ENCODE results near the gene RING1. TPM values are rescaled to one million over a fixed set of nuclear protein-coding genes. Genes with fewer than 3 reads are reported as not detected.

The RING1 gene
- total RNA-seq, 4 donors from 2014 or later: 1.8 to 66.9 (median 30.1) TPM

DNA sequence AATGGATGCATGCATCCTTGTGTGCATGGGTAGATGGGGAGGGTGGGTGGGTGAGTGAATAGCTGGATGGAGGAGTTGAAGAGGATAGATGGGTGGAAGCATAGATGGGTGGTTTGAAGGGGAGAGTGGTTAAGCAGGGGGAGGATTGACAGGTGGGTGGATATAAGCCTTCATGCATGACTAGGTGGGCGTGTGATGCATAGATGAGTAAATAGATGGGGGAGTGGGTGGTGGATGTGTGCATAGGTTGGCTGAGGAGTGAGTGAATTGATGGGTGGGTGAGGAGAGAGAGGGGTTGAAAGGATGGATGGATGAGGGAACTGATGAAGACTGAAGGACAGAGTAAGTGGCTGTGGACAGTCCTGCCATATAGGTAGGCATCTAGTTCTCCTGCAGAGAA is 20.5 kb upstream of the RING1 start:
- no peak for TF ChIP-seq POLR2A (IDR thresholded peaks at IDR 0.05)
- TF ChIP-seq, protein P1, sequence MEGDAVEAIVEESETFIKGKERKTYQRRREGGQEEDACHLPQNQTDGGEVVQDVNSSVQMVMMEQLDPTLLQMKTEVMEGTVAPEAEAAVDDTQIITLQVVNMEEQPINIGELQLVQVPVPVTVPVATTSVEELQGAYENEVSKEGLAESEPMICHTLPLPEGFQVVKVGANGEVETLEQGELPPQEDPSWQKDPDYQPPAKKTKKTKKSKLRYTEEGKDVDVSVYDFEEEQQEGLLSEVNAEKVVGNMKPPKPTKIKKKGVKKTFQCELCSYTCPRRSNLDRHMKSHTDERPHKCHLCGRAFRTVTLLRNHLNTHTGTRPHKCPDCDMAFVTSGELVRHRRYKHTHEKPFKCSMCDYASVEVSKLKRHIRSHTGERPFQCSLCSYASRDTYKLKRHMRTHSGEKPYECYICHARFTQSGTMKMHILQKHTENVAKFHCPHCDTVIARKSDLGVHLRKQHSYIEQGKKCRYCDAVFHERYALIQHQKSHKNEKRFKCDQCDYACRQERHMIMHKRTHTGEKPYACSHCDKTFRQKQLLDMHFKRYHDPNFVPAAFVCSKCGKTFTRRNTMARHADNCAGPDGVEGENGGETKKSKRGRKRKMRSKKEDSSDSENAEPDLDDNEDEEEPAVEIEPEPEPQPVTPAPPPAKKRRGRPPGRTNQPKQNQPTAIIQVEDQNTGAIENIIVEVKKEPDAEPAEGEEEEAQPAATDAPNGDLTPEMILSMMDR (IDR thresholded peaks at IDR 0.05): no peak
- no peak for DNase-seq
- H3K4me1 ChIP-seq: peaks cover 0 to 9% of the 10 kb centered on the region in 2 donors
- H3K4me3 ChIP-seq: no peak overlapping the region
- intact Hi-C loops (cut with DNase I; ENCODE audit: low total_unique reads): no loop called here
- no peaks in the 10 kb centered on the region for H3K36me3 ChIP-seq
- H3K27me3 ChIP-seq: peaks cover 0 to 8% of the 10 kb centered on the region in 2 donors
- H3K9me3 ChIP-seq: no peaks in the 10 kb centered on the region
- no peak overlapping the region for H3K27ac ChIP-seq

DNA sequence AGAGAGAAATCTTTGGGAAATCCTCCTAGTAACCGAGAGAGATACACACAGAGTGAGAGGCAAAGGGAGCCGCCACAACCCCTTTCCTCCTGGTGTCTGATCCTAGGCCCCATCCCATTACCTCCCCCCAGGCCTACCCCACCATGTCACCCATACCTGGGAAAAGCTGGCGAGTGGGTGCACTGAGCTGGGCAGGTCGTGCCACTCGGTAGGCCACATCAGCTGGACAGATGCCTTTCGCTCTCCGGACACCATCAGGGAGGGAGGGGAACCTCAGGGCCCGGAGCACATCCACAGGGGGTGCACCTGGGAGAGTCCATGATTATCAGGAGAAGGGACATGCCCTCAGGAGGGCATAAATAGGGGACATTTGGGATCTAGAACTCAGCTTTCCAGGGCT is 19.1 kb upstream of the RING1 start:
- intact Hi-C loops (cut with DNase I; ENCODE audit: low total_unique reads): no loop called here
- Histone ChIP-seq H3K9me3 (no peaks in the 10 kb centered on the region), H3K4me3 (no peak overlapping the region), H3K27me3 (peaks cover 0 to 8% of the 10 kb centered on the region in 2 donors), H3K27ac (no peak overlapping the region), H3K4me1 (peaks cover 0 to 11% of the 10 kb centered on the region in 2 donors), H3K36me3 (no peaks in the 10 kb centered on the region)
- no peak for DNase-seq
- no peak for TF ChIP-seq POLR2A (IDR thresholded peaks at IDR 0.05)
- TF ChIP-seq, protein P1 (IDR thresholded peaks at IDR 0.05): no peak

DNA sequence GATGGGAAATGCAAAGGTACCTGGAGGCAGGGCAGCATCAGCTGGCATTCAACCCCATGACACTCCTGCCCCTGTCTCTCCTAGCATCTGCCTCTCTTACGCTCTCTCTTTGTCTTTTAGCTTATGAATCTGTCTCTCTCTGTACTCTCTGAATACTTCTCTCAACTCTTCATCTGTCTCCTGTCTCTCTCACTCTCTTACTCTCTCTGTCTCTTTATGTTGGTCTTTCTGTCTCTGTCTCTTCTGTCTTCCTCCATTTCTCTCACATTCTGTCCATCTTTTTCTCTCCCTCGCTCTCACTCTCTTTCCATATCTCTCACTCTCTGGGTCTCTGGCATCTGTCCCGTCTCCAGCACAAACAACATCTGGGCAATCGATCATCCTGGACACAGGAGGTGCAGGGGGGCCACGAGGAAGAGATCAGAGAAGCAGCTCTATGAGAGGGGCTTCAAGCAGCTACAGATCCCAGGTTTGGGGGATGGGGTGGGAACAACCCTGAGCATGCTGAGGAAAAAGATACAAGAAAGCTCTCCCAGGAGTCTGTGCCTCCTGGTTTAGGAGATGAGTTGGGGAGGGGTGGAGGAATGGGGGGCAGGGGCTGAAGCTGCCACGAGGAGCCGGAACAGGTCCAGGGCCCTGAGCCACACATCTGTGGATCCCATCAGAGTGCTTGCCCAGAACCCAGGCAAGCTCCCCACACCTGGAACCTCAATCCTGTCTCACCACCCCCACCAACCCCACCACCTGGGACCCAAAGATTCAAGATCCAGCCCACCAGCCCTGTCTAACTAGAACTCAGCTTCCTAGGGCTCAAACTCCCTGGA is 18.5 kb upstream of the RING1 start:
- intact Hi-C loops (cut with DNase I; ENCODE audit: low total_unique reads): no loop called here
- H3K36me3 ChIP-seq: no peaks in the 10 kb centered on the region
- TF ChIP-seq, protein P1 (IDR thresholded peaks at IDR 0.05): no peak
- no peak for TF ChIP-seq POLR2A (IDR thresholded peaks at IDR 0.05)
- no peak overlapping the region for H3K4me3 ChIP-seq
- DNase-seq: no peak
- peaks cover 0 to 8% of the 10 kb centered on the region in 2 donors for H3K27me3 ChIP-seq
- H3K9me3 ChIP-seq: no peaks in the 10 kb centered on the region
- H3K27ac ChIP-seq: no peak overlapping the region
- peaks cover 0 to 11% of the 10 kb centered on the region in 2 donors for H3K4me1 ChIP-seq

DNA sequence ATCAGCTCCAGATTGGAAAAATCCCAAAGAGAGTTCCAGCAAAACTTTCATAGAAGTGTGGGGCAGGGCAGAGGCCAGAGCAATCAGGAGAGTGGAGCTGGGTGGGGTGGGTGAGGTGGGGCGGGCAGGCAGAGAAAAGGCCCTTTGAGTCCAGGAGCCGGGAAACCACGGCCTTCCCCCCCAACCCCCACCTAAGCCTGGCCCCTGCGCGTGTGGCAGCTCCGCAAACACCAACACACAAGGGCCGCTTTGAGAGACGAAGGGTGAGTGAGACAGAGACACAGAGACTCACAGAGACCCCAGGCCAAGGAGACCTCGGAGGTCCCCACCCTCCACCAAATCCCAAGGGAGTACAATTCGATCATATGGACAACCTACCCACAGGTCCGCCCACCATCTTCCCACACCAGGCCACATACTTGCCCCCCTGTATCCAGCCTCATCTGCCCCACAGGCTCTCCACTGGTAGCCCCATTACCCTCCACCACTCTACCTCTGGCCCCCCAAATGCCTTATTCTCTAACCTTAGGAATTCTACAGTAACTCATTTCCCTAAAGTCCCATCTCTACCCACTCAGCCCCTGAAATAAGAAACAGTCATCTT is 17.7 kb upstream of the RING1 start:
- Histone ChIP-seq H3K27ac (no peak overlapping the region), H3K9me3 (no peaks in the 10 kb centered on the region), H3K27me3 (peaks cover 0 to 8% of the 10 kb centered on the region in 2 donors), H3K4me3 (no peak overlapping the region), H3K36me3 (no peaks in the 10 kb centered on the region), H3K4me1 (peaks cover 0 to 11% of the 10 kb centered on the region in 2 donors)
- no peak for TF ChIP-seq POLR2A (IDR thresholded peaks at IDR 0.05)
- TF ChIP-seq, protein P1 (IDR thresholded peaks at IDR 0.05): no peak
- intact Hi-C loops (cut with DNase I; ENCODE audit: low total_unique reads): no loop called here
- no peak for DNase-seq

Measured in uterus (tissue), 4 donors.